Fibroblast of lung (primary cell): ENCODE results near the gene HLA-G. TPM values are rescaled to one million over a fixed set of nuclear protein-coding genes. Genes with fewer than 3 reads are reported as not detected.

Experiments
- DNase-seq, 2 donors: peaks; one replicate each; pipeline versions ENCODE4 v3.0.0 to v3.0.0-alpha.2; 2010; ENCODE audit warnings: low read depth in 2 of 2
- H2AFZ ChIP-seq: 2 replicates; pipeline ENCODE4 v1.5.1; 2012; ENCODE audit warnings: low read length, control low read depth, inconsistent platforms
- H3K27ac ChIP-seq: 2 replicates; pipeline ENCODE4 v1.5.1; 2011; ENCODE audit warnings: low read length, control low read depth; ENCODE audit not compliant: insufficient read depth
- H3K27me3 ChIP-seq: 2 replicates; pipeline ENCODE4 v1.5.1; 2011; ENCODE audit warnings: mild to moderate bottlenecking, low read length; ENCODE audit not compliant: control insufficient read depth, insufficient read depth
- H3K36me3 ChIP-seq: 2 replicates; pipeline ENCODE4 v1.5.1; 2011; ENCODE audit warnings: low read length; ENCODE audit not compliant: control insufficient read depth, insufficient read depth
- H3K4me1 ChIP-seq: 2 replicates; pipeline ENCODE4 v1.5.1; 2011; ENCODE audit warnings: low read length; ENCODE audit not compliant: control insufficient read depth, insufficient read depth; ENCODE audit errors: extremely low read depth
- H3K4me2 ChIP-seq: 2 replicates; pipeline ENCODE4 v1.5.1; 2011; ENCODE audit warnings: low read length, control low read depth; ENCODE audit not compliant: insufficient read depth; ENCODE audit errors: extremely low read depth
- H3K4me3 ChIP-seq, 4 experiments: fragments of 200-600 bp in 1 of 4; sonication (generic) in 1 of 4; replicated peaks in 1 of 4; 2 replicates each; pipeline ENCODE4 v1.5.1; 2011 to 2016; ENCODE audit warnings: low read length in 4 of 4, low read depth in 3 of 4, mild to moderate bottlenecking in 3 of 4, control low read depth in 2 of 4, inconsistent platforms in 1 of 4, mixed read lengths in 1 of 4; ENCODE audit not compliant: insufficient read depth in 1 of 4; ENCODE audit errors: control extremely low read depth in 1 of 4
- H3K79me2 ChIP-seq: 2 replicates; pipeline ENCODE4 v1.5.1; 2012; ENCODE audit warnings: mild to moderate bottlenecking, low read length, inconsistent platforms; ENCODE audit not compliant: control insufficient read depth, insufficient read depth
- H3K9ac ChIP-seq: 2 replicates; pipeline ENCODE4 v1.5.1; 2011; ENCODE audit warnings: mild to moderate bottlenecking, low read length, control low read depth; ENCODE audit not compliant: insufficient read depth
- H3K9me3 ChIP-seq: 2 replicates; pipeline ENCODE4 v1.5.1; 2012; ENCODE audit warnings: low read depth, low read length; ENCODE audit not compliant: control insufficient read depth, insufficient read depth
- H4K20me1 ChIP-seq: 2 replicates; pipeline ENCODE4 v1.5.1; 2011; ENCODE audit warnings: low read length; ENCODE audit not compliant: control insufficient read depth, insufficient read depth; ENCODE audit errors: extremely low read depth
- CTCF ChIP-seq, 2 donors: IDR thresholded peaks in 1 of 2; conservative IDR thresholded peaks in 1 of 2; 1 replicate in 1 of 2; 2 replicates in 1 of 2; pipeline ENCODE4 v1.5.1; 2011 to 2012; ENCODE audit warnings: low read length in 2 of 2, control low read depth in 1 of 2, inconsistent platforms in 1 of 2, low read depth in 1 of 2, mild to moderate bottlenecking in 1 of 2
- EZH2 ChIP-seq: IDR thresholded peaks from 2 replicates; pipeline ENCODE4 v1.5.1; 2012; ENCODE audit warnings: low read length, control low read depth, mild to moderate bottlenecking; ENCODE audit errors: missing control alignments
- polyA plus RNA-seq, 2 donors: library from polyadenylated mRNA; depleted of rRNA in 1 of 2; stranded (reverse) in 1 of 2; unstranded in 1 of 2; fragments of >200 nt; gene quantifications; 2 replicates each; pipeline ENCODE4 v1.2.1, GENCODE V29; 2011 to 2012; ENCODE audit warnings: missing spikeins in 1 of 2
- total RNA-seq: library from RNA; depleted of rRNA; stranded (reverse); fragments of >200 nt; gene quantifications from 2 replicates; pipeline ENCODE4 v1.2.1, GENCODE V29; 2014

The HLA-G gene
- total and polyA plus RNA-seq, 2 donors (not counting 1 experiment from before 2014, with no cell fraction given) = 0.23 TPM; not detected in 1

- H3K4me3 ChIP-seq = no peak overlapping the region
- no peak overlapping the region for H2AFZ ChIP-seq
- TF ChIP-seq EZH2 (no peak), CTCF (conservative IDR thresholded peaks at IDR 0.05 in 1 of 2, IDR thresholded peaks at IDR 0.05 in 1 of 2; ENCODE audit: low read depth in 1 of 2, low read length in 2 of 2) (no peak)
- no peaks in the 10 kb centered on the region for H3K4me1 ChIP-seq
- H3K4me2 ChIP-seq = no peak overlapping the region
- H3K79me2 ChIP-seq = no peaks in the 10 kb centered on the region
- H3K9me3 ChIP-seq = no peaks in the 10 kb centered on the region
- H3K27ac ChIP-seq = no peak overlapping the region
- no peak for DNase-seq
- H3K9ac ChIP-seq = no peak overlapping the region
- peaks cover 2% of the 10 kb centered on the region for H3K27me3 ChIP-seq
- H3K36me3 ChIP-seq = no peaks in the 10 kb centered on the region
- H4K20me1 ChIP-seq = no peaks in the 10 kb centered on the region
Observed at GRCh38 chr6:29813809-29814208, 13.8 kb upstream of the HLA-G start.

GRCh38 chr6:29814379-29815117 lies 13.1 kb upstream of the HLA-G start:
- Histone ChIP-seq H4K20me1 (no peaks in the 10 kb centered on the region), H3K9me3 (no peaks in the 10 kb centered on the region), H3K27ac (no peak overlapping the region), H3K4me2 (no peak overlapping the region), H3K4me3 (no peak overlapping the region), H2AFZ (no peak overlapping the region), H3K36me3 (no peaks in the 10 kb centered on the region), H3K4me1 (no peaks in the 10 kb centered on the region), H3K27me3 (peaks cover 2% of the 10 kb centered on the region), H3K79me2 (no peaks in the 10 kb centered on the region), H3K9ac (no peak overlapping the region)
- TF ChIP-seq CTCF (conservative IDR thresholded peaks at IDR 0.05 in 1 of 2, IDR thresholded peaks at IDR 0.05 in 1 of 2; ENCODE audit: low read depth in 1 of 2, low read length in 2 of 2) = no peak
- TF ChIP-seq EZH2 = no peak
- no peak for DNase-seq

- Histone ChIP-seq H3K79me2 (no peaks in the 10 kb centered on the region), H3K27ac (no peak overlapping the region), H3K4me3 (no peak overlapping the region), H3K4me1 (no peaks in the 10 kb centered on the region), H2AFZ (no peak overlapping the region), H4K20me1 (no peaks in the 10 kb centered on the region), H3K27me3 (peaks cover 2% of the 10 kb centered on the region), H3K4me2 (no peak overlapping the region), H3K9me3 (no peaks in the 10 kb centered on the region), H3K9ac (no peak overlapping the region), H3K36me3 (no peaks in the 10 kb centered on the region)
- no peak for TF ChIP-seq EZH2
- TF ChIP-seq CTCF (conservative IDR thresholded peaks at IDR 0.05 in 1 of 2, IDR thresholded peaks at IDR 0.05 in 1 of 2; ENCODE audit: low read depth in 1 of 2, low read length in 2 of 2) = no peak
- DNase-seq = no peak
Observed at GRCh38 chr6:29815118-29815750, 12.4 kb upstream of the HLA-G start.
